Muscle of arm (tissue), 12 donors: ENCODE measurements around the gene SHB. TPM values are rescaled to one million over a fixed set of nuclear protein-coding genes. Genes with fewer than 3 reads are reported as not detected.

Source experiments
- DNase-seq: peaks from one replicate; pipeline ENCODE4 v3.0.0-alpha.2; 2013
- polyA plus RNA-seq, 12 donors: library from polyadenylated mRNA; unstranded; fragments of 120-200 nt; gene quantifications; one replicate each; pipeline ENCODE4 v1.2.1, GENCODE V29; 2013; ENCODE audit not compliant: insufficient read length in 12 of 12

SHB gene
- polyA plus RNA-seq, 12 donors, result 4.3 to 11.0 (median 6.3) TPM; not detected in 1

DNA sequence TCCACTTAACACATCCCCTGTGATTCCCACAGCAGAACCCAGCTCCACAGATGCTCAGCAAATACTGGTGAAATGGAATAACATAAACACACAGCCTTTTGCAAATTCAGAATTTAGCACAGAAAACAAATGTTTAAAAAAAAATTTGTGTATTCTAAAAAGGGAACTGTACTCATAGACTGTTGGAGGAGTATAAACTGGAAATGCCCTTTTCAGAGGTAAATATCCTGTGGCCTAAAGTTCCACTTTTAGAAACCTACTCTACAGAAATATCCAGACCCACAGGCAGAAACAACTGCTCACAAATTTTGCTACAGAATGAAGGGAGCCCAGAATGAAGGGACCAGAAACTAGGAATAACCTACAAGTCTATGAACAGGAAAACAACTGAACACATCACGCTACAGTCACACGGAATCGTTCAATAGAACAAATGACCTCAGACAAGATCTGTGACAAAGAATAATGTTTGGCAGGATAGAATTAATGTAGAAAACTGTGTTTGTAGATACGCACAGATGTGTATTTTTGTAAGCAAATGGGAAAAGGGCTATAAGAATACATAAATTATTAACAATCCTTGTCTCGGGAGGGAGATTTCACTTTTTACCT, 78.5 kb downstream of the SHB start:
- DNase-seq, result no peak

DNA sequence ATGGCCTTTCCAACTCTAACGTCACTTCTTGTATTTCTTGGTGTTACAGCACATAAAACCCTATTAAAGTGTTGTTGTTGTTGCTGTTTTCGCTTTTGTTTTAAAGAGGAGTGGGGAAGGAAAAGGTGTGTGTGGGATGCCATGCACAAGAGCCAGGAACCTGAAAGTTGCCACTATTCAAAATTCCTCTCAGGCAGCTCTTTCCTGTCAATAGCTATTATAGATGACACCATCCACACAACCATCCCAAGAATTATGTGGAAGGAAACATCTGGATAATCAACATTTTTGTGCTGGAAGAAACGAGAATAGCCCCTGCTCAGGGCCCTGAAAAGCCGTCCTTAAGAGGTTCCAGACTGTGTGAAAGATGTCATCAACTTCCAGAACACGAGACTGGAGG, 79.3 kb downstream of the SHB start:
- DNase-seq, result no peak

DNA sequence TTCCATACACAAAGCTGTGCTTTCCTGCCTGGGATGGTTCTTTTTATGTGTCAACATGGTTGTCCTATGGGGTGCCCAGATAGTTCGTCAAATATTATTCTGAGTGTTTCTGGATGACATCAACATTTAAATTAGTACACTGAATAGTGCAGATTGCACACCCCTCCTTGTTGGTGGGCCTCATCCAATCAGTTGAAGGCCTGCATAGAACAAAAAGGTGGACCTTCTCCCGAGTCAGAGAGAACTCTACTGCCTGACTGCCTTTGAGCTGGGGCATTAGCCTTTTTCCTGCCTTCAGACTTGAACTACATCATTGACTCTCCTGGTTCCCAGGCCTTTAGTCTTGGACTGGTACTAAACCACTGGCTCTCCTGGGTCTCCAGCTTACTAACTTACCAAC, 80.4 kb downstream of the SHB start:
- DNase-seq, result no peak

DNA sequence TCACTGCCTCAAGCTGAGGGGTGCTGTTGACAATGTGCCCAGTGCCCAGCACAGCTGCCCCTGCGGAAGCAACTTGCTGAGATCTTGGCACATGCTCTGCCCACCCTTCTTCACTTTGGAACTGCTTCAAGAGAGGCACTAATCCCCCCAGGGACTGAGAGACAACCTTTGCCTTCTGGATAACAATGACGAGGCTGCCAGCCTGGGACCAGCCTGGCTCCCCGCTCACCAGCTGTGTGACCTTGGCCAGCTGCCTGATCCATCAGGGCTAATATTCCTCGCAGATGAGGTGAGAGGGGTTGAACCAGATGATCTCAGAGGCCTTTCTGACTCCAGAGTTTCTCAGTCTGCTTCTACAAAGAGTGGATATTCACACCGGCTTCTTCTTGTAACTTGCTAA, 81.0 kb downstream of the SHB start:
- no peak for DNase-seq

DNA sequence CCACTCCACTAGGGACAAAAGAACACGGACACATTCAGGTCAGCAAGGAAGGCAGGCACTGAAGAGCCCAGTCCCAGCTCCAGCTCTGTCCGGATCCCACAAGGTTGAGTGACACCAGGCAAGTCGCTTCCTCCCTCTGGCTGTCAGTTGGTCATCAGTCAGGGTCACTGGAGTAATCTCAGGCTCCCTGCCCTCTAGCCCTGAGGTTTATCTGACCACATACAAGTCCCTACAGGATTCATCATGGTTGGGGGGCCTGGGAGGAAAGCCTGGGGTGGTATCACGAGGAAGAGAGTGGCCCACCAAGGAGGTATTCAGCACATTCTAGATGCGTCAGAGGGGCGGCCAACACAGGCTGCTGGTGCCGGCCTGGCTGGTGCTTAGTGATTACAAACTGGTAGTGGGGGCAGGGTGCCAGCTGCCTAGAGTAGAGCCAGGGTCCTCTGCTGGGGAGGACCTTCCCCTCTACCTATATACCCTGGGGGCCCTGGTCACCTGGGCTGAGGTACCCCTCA, 81.5 kb downstream of the SHB start:
- DNase-seq, result no peak

DNA sequence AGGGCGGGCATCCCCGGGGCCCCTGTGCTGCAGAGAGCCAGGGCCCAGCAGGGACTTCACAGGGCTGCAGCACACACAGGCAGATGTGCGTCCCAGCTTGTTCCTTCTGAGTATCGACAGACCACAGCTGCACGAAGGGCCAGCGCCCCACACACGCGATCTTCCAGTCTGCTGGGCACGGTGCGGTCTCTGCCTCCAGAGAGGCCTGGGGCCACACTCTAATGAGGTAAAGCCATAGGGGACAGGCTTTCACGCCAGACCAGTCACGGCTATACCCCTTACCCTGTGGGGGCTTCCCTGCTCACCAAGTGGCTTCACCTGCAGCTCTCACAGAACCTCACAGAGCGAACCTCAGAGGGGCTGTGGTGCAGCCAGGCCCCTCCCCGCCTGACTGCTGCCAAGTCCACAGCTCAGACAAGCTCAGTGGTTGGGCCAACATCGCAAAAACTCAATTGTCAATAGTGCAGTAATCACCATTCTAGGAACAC, 82.2 kb downstream of the SHB start:
- no peak for DNase-seq

DNA sequence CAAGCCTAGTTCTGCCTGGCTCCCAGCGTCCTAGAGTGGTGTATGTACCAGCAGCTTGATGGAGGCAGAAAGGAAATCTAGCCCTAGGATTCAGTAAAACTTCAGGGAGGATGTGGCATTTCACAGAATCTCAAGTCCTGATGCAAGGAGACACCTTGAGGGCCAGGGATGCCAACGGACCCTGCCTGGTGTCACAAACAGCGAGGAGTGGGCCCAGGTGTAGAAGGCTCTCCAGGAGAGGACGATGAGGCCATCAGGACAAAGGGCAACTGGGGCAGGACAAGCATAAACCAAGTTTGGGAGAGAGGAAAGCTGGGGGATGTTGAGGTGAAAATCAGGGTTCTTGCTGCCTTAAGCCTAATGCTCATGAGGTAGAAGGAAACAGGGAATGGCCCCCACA, 83.0 kb downstream of the SHB start:
- DNase-seq, result no peak

DNA sequence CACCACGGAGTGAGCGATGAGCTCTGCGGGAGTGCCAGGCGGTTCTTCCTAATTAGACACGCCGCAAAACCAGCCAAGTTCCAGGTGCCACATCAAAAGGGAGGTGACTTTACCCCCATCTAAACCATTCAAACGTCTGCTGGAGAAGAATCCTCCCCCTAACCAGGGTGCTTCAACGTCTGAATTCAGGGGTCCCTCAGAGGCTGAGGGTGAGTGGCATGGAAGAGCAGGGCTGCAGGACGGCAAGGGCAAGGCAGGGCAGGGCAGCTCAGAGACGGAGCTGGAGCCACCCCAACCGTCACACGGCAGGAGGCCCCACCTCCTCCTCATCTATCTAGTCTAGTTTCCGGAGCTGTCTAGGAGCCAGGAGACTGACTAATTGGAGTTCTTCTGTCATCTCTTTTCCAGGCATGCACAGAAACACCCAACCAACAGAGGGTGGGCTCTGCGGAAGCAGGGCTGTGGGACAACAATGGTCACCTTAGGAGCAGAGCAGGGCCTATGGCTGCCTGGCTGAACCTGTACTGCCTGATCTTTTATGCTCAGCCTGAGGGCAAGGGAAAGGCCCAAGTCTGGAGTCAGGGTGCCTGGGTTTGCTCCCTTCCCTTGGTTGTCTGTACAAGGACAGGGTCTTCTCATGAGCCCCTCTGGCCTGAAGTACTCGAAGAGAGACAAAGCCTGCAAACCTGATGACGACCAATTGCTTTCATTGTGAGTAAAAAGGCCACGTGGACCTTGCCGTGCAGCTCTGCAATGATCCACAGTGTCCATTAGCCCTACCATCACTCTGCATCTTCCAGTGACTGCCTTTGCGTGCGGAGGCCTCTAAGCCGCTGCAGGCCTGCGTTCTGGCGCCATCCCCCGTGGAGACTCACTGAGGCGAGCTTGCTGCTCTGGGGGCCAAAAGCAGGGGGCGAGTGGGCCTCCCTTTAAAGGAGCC, 84.1 kb downstream of the SHB start:
- DNase-seq, result no peak

DNA sequence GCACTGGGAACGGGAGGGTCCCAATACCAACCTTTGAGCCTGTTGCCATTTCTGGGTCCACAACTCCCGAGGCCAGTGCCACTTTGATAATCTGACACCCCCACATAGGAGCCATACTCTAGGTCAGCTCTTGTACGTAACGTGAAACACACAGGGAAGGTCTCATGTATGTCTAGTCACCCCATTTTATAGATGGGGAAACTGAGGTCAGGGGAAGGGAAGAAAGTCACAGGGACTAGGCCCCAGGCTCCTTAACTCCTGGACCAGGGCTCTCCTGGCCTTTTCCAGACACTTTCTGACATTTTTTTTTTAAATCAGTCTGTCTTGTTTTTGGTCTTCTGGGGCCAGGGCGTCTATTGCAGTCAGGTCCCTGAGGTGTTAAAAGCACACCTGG, 84.8 kb downstream of the SHB start:
- no peak for DNase-seq

DNA sequence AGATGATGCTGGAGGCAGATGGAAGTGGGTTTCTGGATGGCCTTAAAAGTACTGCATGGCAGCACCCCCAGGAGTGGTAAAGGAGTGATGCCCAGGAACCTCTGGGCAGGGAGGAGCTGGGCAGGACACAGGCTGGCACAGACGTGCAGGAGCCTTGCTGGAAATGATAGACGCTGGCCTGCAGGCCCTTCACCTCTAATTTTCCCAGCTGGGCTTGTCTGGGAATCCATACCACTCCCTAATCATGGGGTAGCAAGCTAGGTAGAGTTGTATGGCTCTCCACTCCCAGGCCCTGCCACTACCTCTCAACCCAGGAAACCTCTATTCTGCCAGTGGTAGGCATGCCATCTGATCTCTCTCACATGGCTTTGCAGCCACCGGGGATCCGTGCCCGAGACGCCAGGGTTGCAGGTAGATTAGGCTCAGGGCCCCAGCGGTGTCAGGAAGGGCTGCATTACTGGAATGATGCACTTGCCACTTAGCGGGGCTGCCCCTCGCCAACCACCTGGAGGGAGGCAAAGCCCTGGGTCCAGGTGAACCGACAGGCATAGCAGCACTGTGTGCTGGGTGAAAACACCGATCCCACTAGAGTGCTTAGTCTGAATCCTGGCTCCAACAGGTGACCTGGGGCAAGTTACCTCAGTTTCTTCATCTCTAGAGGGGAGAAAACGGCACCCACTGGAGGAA, 85.5 kb downstream of the SHB start:
- no peak for DNase-seq

DNA sequence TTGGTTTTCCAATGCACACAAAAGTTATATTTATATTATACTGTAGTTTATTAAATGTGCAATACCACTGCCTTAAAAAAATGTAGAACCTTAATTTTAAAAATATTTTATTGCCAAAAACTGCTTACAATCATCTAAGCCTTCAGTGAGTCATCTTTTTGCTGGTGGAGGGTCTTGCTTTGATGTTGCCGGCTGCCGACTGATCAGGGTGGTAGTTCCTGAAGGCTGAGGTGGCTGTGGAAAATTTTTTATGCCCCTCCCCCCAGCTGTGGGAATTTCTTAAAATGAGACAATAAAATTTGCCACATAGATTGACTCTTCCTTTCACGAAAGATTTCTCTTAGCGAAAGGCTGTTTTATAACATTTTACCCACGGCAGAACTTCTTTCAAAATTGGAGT, 89.2 kb downstream of the SHB start:
- no peak for DNase-seq

DNA sequence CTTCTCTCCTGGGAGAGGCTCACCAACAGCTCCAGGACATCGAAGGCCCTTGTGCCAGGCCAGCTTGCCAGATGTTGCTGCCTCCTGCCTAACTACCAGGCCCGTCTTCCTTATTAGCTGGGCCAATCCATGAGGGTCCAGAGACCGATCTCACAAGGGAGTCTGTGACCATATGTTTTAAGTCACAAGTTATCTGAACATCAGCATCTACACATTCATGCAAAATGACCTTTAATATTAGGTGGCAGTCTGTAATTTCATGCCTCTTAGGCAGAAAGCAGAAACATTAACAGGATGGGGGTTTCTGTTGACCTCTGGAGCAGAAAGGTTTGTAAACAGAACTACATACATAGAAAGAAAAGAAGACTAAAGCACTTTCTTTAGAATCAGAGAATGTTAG, 90.0 kb downstream of the SHB start:
- no peak for DNase-seq

DNA sequence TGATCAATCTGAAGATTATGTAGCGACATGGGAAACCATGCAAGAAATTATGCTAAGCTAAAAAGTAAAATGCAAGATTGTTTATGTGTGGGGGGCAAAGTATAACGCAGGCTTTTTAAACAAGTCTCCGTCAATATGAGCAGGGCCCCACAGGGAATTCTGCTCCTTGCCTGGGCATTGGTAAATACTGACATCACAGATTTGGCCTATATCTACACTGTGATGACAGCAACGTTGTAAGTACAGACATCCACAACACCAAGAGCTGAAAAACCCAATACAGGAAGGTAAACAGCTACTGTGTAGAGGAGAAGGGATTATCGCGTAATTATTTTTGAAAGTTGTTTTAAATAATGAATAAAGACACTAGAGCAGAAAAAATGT, 90.6 kb downstream of the SHB start:
- DNase-seq, result no peak

DNA sequence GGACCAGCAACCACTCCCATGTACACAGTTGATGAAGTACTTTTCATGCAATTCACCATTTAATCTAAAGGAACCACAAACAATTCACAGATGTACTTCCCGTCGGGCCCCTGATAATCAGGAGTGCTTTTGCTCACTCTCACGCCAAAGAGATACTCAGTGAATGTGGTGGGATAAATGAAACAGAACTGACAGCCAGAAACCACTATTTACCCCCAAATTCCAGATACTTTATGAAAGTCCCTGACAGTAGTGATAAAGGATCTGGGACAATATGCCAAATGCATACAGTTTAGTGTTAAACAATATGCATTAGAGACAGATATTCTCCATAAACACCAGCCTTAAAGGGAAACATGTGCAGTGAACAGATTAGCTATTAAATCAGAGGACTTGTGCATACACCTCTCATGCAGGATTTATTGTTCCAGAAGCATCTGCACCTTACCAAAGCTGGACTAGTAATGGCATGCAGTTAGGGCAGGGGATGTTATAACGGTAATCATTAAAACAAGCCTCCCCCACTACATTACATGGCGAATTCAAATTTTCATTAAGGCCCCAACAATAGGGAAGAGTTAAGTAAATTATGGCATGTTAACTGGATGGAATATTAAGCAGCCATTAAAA, 91.1 kb downstream of the SHB start:
- DNase-seq, result no peak

DNA sequence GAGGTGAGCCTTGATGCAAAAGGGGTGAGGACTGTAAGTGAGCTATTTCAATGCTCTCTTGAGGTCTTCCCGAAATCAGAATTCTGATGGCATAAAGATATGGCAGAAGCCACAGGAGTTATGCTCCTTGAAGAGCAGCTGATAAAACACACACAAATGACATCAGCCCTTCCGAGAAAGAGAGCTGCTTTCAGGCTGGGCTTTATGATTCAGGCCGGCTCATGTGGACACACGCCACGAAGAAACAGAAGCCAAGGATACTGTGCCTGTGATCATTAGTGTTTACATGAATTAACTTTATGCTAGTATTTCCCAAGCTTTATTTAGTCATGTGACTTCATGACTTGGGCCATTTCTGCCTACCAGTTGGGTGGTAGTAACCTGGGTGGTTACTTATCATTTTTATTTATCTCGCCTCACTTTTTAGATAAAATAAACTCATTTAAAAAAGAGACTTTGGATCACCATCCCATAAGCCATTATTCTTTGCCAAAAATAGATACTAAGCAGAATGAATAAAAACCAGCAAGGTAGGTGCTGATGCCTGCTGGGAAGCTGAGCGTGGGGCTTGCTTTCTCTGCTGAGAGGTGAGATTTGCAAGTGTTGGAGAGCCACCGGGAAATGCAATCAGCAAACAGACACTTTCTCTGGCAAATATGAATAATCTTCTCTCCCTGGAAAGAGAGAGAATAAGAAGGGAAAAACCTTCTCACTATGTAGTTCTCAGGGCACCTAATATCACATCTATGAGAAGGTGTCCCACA, 92.1 kb downstream of the SHB start:
- DNase-seq, result peak; percentile 68

DNA sequence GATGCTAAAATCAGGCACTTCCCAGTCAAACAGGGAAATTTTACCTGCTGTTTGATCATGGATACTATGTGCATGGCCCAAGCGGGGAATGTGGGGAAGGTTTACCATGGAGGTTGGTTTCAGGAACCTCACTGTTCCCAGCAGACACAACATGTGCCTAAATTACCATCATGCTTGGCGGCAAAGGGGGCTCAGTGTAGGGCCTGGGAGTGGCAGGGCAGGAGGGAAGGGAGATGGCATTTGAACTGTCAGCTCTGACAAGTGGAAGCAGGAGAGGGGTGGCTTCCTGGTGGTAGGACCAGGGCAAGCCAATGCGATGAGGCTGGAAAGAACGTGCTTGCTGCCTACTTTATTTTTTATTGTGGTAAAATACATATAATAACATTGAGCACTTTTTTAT, 93.4 kb downstream of the SHB start:
- no peak for DNase-seq

DNA sequence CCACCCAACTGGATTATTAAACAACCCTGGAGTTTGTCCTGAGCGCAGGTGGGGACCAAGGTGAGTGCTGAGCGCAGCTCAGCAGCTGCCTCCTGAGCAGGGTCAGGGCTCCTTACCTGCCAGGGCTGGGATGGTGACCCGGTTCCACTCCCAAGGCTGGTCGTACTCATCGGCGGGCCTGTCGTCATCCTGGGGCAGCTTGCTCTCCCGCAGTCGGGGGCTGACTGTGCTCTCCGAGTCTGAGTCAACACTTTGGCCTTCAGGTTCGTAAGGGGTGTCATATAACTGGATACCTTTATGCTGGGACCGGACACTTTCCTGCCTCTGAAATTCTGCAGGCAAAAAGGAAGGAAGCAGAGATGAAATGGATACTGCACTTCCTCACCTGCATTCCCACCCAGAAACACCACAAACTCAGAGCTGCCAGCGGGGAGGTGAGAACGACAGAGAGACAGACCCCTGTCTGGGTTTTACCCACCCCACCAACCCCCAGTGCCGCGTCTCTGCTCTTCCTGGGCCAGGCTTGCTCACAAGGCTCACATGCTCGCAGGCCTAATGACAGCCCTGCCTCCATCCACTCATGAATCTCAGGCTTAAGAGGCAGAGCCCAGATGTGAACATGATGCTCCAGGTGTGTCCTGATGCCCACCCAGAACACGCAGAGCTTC, 94.4 kb downstream of the SHB start:
- no peak for DNase-seq

DNA sequence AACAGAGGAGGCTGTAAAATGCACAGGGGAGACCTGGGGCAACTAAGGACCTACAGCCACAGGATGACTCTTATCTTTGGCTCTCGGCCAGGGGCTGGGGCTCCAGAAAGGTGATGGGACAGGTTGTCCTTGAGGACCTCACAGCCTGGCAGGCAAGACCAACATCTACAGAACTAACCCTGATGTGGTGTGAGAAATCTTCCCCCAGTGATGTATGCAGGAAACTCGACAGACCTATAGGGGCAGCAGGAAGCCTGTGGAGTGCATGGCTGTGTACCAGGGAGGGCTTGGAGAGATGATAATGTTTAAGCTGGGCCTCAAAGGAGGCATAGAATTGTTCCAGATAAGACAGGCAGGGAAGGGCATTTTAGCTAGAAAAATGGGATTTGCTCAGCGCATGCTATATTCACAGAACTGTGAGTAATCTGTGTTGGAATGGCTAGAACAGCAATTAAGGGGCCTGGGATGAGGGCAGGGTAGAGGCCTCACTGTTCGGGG, 96.6 kb downstream of the SHB start:
- no peak for DNase-seq

DNA sequence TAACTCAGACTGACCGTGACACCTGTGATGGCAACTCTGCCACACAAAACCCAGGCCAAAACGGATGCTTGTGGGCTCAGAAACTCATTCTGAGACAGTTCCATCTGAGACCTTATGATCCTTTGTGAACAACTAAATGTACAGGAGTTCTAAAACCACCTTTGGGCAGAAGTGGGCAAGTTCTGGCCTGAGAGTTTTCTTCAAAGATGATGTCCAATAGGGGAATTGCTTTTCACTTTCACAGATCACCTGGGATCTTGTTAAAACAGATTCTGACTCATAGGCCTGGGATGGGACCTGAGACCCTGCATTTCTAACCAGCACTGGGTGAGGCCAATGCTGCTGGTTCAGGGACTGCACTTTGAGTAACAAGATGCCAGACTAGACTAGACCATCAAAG, 97.3 kb downstream of the SHB start:
- no peak for DNase-seq

DNA sequence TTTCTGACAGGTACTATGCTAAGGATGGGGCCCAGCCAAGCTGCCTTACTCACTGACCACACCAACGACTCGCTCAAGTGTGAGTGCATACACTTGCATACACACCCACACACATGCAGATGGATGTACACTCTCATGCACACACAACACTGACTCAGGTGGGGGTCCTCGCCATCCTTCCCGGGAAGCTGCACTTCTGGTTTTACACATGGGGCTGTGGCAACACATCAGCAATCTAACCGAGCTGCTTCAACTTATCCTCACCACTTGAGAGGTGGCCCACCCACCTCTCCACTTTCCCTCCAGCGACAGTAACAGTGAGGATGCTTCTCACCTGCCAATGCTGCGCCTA, 97.9 kb downstream of the SHB start:
- no peak for DNase-seq
